AG09319 (cell line): ENCODE results near the gene H3-3A.

Experiments used
- DNase-seq: peaks from one replicate; pipeline ENCODE4 v3.0.0-alpha.2; 2010; ENCODE audit warnings: low read depth; ENCODE audit errors: extremely low read depth
- CTCF ChIP-seq: IDR thresholded peaks from 2 replicates; pipeline ENCODE4 v1.5.1; 2011; ENCODE audit warnings: low read depth, mild to moderate bottlenecking, inconsistent platforms, low read length, moderate library complexity

The H3-3A gene

DNA sequence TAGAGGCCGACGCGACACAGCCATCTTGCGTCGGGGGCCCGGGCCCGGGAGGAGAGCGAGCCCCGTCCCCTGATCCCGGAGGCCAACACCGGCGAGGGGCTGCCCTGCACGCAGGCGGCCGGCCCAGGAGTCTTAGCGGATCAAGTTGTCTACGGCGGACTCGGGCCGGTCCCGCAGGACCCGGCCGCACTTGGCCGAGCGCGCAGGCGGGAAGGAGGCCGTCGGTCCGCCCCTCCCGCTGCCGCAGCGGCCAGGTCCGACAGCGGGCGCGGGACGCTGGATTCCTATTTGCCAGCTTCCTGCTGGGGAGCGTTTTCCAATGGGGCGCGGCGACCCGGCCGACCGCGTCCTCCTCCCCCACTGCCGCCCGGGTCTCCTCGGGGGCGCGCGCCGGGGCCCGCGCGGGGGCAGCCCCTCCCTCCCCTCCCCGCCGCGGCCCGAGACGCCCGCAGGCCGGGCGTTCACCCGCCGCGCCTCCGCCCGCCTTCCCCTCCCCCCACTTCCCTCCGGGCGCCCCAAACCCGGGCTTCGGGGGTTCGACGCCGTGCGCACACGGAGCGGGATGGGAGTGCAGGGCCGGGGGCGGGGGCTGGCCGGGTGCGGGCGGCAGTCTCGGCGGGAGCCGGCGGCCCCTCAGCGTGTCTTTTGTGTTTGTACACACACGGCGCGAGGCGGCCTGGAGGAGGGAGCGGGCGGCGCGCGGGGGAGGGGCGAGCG, 517 bp upstream of the H3-3A start:
- TF ChIP-seq CTCF: no peak
- peak; percentile 44 for DNase-seq

DNA sequence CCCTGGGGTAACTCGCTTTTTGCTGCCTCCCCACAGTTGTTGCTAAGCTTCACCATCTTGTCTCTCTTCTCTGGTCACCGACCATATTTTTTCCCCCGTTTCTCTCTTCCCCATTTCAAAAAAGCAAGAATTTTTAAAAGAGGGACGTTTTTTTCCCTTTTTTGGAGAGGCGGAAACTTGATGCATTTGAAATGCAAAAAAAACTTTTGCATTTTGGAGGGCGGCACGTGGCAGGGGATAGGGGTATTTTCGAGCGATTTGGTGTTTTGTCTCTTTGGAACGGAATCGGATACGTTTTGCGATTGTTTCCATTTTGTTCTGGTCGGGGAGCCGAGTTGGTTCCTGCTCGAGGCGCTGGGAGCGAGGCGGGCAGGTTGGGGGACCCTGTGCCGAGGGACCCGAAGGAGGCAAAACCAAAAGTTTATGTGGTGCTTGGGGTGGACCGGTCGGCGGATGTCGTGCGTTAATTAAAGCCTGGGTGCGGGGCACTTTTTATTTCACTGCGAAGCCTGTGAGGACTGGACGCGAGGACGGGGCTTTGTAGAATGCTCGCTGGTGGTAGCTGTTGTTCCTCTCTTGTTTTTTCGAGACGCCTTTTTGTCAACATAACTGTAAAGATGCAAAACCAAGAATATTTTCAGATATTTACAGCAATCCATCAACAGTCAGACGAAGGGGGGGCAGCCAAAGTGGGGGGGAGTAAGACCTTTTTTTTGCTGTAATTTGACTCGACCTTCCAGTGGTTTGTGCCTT, 884 bp downstream of the H3-3A start:
- no peak for DNase-seq
- TF ChIP-seq CTCF: no peak

- peak; percentile 49; the same call in 1 of the 2 replicates for TF ChIP-seq CTCF
Observed at GRCh38 chr1:226063977-226064815, 1.7 kb downstream of the H3-3A start.

DNA sequence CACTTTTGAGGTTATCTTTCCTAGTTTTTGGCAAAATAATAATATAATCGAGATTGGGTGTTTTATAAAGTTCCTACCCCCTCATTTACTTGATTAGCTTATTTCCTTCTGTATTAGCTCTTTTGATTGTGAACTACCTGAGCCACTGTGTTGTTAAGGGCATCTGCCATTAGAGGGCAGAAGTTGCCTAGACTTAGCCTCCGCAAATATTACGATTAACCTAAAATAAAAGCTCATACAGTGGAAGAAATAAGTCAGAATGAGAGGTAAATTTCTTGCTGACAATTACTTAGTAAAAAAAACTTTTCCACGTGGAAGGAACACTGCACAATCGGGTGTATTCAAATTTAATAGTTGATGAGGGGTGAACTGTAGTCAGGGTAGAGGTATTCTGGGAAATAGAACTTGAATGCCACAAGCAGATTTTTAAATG, 2.3 kb downstream of the H3-3A start:
- DNase-seq: no peak
- TF ChIP-seq CTCF: peak; percentile 85

More at GRCh38 chr1:226063977-226064815, 1.7 kb downstream of the H3-3A start:
- DNase-seq: no peak

DNA sequence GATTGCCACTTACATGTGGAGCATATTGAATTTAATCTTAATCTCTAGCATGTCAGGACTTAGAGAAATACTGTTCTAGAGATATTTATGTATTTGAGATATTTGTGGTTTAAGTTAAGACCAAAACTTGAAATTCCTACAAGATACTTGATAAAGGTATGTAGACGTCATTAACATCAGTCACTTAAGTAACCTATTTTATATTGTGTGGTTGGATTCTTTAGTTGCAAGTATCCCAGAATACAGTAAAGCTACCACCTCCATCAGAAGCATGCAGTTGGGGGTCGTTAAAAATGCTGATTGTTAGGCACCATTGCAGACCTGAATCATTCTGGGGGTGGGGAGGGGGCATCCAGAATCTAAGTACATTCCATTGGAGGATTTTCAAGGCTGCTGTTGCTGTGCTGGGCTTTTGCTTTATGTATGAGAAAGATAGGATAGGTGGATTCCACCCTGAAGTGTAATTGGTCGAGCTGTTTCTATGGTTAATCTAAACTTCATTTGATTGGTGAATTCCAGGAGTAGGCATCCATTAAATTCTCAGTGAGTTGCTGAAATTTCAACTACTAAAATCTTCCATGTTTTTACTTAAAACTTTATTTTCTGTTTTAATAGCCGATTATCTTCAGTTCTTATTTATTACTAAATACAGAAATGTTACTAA, 4.0 kb downstream of the H3-3A start:
- no peak for TF ChIP-seq CTCF
- DNase-seq: no peak

GRCh38 chr1:226069811-226070489, 7.4 kb downstream of the H3-3A start:
- no peak for TF ChIP-seq CTCF
- no peak for DNase-seq
